Measurements from ENCODE around the gene HS3ST1.

- TF ChIP-seq CTCF (conservative IDR thresholded peaks at IDR 0.05) (no peak), ZFX (IDR thresholded peaks at IDR 0.05) (no peak)
Observed at GRCh38 chr4:11408233-11408967, 20.3 kb downstream of the HS3ST1 start.

Data from C4-2B (cell line).